IPS DF 19.7 (cell line): ENCODE measurements around the gene COL5A1.

Experiments
- DNase-seq: peaks from one replicate; pipeline ENCODE4 v3.0.0-alpha.2; 2013; ENCODE audit warnings: low read depth, low spot score

Gene COL5A1

DNA sequence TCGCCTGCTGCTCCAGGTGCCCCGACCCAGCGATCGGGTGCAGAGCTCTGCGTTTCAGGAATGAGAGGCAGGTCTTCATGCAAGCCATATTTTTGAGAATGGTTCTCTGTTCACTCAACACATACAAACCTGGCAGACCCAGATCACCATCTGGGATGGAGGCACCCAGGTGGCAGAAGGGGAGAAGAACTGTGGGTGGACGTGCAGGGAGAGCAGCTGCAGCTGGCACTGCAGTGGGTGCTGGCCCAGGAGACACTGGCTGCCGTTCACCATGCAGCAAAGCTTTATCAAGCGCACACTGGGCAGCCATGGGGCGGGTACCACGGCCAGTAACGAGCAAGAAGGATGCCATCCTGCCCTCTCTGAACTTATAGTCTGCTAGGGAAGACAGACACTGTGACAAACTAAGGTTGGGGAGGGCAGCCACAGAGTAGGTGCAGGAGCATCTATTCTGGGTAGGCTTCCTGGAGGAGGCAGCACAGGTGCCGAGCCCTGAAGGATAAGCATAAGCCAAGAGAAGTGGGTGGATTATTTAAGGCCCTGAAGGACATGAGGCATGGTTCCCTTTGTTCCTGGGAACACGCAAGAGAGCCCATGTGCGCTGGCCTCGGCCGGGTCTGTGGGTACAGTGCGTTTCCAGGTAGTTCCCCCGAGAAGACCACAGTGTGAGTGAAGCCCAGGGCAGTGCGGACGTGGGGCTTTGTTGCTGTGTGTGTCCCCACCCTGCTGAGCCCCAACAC lies 192.8 kb downstream of the COL5A1 start:
- DNase-seq = no peak

DNA sequence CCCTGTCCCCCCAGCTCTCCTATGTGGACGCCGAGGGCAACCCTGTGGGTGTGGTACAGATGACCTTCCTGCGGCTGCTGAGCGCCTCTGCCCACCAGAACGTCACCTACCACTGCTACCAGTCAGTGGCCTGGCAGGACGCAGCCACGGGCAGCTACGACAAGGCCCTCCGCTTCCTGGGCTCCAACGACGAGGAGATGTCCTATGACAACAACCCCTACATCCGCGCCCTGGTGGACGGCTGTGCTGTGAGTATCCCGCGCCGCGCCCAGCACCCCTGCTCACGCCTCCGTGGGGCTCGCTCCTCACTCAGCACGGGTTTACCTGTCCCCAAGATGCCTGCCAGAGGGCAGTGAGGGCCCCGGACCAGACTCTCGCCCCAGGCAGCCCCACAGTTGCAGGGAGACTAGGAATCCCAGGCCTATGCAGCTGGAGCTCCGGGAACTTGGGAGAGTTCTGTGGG lies 193.4 kb downstream of the COL5A1 start:
- DNase-seq = no peak

DNA sequence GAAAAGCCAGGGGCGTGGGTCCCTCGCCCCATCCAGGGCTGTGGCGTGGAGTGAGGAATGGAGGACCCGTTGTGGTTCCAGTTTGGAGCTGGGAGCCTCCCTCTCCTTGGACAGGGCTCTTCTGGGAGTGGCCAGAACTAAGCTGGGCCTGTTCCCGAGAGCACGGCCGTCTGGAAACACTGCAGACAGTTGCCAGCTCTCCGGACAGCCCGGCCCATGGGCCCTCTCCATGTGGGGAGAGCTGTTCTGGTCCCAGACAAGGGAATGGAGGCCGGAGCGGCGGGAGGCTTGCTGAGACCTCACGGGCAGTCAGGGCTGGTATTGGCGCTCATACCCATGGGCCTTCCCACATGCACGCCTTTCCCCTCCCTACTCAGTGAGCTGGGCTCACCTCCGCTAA lies 193.8 kb downstream of the COL5A1 start:
- DNase-seq = no peak

DNA sequence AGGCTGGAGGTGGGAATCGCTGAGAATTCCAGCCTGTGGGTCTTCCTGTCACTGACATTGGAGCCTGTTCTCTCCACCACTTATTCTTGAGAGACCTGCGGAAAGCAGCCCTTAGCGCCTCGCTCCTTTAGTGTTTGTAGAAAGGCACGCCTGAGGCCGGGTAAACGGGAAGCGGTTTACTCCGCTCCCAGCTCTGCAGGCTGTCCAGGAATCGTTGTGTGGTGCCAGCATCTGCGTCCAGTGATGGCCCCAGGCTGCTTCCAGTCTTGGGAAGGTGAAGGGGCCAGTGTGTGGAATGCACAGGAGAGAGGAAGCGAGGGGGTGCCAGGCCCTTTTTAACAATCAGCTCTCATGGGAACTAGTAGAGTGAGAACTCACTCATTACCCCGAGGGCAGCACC lies 194.4 kb downstream of the COL5A1 start:
- DNase-seq = no peak

DNA sequence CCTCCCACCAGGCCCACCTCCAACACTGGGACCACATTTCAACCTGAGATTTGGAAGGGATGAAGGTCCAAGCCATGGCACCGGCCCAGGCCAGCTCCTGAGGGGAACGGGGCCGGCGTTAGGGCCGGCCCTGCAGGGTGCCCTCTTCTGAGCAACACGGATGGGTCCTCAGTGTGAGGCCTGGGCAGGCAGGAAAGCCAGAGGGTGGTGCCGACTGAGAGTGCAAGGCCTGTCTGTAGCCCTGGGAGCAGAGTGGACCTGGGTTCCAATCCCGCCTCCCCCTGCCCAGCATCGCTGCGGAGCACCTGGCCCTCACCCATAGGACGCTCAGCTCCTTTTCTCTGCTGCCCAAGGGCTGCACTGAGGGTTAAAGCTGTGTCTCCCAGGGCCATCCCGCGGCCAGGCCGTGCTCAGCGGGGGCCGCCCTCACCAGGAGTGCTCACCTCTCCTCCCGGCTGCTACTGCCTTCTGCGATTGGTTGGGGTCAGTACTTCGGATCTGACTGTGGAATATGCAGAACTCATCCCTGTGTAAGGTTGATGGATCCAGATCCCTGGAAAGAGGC lies 194.9 kb downstream of the COL5A1 start:
- DNase-seq = no peak

DNA sequence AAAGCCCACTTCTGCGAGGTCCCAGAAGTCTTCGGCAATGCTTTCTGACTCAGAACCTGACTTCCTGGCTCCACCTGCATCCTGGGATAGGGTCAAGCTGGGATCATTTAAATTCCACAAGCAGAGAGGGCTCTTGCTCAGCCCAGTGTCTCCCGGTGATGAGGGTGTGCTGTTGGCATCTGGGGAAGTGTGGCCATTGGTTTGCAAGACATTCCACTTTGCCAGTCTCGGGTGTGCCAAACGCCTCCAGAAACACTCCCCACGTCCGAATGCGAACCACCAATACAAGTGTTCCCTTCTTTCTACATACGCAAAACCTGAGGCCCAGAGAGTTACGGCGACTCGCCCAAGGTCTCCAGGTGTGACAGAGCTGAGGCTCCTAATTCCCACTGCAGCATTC lies 195.9 kb downstream of the COL5A1 start:
- no peak for DNase-seq

DNA sequence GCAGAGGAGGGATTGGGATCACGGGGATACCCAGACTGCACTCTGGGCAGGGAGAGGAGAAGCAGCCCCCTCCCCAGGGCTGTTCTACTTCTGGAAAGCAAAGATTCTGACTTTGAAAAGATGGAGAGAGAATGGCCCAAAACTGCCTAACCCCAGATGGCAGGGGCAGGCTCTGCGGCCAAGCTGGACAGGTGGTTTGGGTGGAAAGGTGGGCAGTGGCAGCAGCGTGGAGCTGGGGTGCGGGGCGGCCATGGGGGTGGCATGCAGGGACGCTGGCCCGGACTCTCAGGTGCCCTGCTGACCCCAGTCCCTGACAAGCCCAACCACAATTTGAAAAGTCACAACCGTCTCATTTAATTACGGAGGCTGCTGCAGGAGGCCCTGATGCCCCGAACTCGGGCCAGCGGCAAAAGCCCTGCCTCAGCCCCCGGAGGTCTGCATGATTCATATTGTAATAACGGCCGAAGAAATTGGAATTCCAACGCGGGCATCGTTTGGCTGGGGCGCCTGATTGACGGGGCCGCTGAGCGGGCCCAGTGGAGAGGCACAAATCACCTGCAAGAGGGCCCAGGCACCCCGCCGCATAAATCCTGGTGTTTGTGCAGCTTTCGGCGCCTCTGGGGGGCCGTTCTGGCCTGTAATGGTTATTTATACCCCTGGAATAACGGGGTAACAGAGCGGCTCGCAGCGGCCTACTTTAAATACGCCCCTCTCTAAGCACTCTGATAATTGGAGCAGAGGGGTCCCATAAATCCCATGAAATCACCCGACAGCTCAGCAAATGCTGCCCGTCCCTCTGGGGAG lies 197.2 kb downstream of the COL5A1 start:
- no peak for DNase-seq

DNA sequence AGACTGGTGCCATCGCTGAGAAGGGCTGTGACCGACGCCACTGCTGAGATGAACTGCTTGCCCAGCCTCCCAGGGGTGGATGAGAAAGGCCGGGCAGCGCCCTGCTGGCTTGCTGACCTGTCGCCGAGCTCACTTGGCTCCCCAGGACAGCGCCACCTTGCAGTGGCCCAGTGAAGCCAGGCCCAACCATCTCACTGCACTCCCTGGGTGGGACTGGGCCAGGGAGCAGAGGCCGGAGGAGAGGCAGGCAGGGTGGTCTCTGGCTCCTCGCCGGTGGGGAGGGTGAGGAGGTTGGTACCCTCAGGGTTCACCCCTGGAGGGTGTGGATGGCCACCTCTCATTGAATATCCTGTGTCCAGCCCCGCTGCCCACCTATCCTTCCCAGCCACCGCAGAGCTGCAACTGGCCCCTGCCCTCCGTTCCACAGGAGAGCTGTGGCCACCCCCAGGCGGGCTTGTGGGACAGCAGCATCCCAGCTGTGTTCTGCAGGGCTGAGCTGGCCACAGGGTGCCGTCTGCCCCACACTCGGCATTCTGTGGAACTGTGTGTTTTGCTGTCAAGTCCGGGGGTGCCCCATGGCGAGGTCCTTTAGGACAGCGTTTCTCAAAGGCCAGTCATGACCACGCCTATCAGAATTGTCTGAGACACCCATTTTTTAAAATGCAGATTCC lies 198.0 kb downstream of the COL5A1 start:
- peak; percentile 3 for DNase-seq

DNA sequence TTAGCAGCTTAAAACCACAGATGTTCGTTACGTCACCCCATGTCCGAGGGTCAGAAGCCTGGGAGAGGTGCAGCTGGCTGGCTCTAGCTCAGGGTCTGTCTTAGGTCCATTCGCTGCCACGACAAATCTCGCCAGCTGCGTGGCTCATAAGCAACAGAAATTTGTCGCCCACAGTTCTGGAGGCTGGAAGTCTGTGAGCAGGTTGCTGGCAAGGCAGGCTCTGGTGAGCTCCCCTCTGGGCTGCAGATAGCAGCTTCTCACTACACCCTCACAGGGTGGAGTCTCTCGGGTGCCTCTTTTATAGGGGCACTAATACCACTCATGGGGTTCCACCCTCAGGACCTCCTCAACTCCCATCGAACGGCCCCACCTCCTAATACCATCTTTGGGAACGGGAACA lies 198.9 kb downstream of the COL5A1 start:
- no peak for DNase-seq

DNA sequence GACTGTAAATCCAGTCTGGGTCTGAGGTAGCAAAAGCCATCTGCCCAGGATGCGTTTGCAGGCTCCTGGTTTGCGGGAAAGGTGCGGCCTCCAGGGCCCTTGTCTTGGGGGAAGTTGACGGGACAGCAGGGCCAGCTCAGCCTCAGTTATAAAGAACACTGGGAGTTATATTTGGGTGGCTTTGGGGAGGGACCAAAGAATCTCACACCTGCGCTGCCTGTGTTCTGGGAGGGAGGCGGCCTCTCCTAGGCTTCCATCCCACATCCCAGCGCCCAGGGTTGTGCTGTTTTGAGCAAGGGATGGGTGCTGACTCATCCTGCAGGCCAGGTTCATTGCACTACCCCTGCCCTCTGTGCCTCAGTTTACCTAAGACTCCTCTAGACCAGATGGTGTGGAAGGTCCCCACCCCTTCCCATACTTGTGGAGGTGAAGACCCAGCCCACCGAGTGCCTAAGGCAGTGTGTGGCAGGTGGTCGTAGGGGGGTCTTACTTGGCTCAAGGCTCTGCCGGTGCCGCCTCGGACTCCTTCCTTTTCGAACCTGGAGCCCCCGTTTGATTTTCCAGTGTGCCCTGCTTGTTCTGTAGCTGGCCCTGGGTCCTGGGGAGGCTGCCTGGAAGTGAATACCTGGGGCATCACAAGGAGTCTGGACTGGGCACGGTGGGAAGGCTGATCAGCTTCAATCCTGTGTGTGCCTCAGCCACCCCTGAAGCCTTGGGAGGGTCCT lies 199.7 kb downstream of the COL5A1 start:
- DNase-seq = no peak

DNA sequence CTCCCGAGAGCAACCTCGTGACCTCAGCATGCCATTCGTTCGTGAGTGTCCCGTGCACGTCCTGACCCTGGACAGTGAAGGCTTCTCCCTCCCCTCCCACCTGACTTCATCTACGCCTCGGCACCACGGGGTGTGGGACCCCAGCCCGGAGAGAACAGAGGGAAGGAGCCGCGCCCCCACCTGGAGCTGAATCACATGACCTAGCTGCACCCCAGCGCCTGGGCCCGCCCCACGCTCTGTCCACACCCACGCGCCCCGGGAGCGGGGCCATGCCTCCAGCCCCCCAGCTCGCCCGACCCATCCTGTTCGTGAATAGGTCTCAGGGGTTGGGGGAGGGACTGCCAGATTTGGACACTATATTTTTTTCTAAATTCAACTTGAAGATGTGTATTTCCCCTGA lies 200.7 kb downstream of the COL5A1 start:
- DNase-seq = no peak

DNA sequence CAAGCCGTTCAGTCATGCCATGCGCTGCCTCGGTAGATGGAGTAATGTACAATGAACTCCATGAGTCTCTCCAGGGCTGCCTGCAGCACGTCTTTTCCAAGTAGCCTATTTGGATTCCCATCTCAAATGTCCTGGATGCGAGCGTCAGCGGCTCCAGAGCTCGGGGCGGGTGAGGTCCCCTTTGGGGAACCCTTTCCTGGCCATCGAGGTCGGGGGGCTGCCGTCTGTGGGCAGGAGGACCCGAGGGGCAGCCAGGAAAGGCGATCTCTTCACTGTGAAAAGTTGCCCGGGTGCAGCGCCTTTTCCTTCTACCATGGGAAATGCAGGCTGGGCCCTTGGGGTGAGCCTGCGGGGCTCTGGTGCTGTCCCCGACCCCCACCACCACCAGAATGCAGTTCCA lies 202.1 kb downstream of the COL5A1 start:
- no peak for DNase-seq

DNA sequence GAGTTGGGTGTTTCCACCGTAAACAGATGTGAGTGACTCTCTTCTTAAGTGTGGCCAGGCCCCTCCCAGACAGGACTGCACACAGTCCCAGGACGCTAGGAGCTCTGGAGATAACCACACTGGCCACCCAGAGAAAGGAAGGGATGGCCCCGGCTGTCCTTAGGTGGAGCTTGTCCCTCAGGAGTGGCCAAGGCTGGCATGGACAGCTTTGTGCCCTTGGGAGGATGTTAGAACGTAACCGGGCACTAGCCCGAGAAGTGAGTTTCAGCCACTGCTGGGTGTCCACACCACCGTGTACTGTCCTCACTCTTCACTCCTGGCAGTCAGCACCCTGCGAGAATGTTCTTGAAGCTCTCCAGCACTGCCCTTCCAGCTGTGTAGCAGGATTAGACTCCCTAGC lies 203.2 kb downstream of the COL5A1 start:
- DNase-seq = no peak

DNA sequence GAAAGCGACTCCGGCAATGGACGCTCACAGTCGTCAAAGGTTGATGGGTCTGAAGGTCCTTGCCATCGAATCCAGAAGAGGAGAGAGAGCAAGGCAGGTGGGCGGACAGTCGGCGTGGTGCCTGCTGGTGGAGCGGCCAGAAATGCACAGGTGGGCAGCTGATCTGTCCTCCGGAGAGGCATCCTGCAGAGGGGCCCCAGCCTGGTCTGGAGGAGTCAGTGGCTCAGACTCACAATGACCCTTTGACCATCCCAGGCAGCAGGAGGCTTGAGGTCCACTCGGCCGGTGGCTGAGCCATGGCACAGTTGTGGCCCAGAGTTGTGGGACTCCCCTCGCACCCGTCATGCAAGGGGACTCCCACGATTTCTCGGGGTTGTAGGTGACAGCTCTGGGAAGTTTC lies 204.6 kb downstream of the COL5A1 start:
- DNase-seq = no peak

DNA sequence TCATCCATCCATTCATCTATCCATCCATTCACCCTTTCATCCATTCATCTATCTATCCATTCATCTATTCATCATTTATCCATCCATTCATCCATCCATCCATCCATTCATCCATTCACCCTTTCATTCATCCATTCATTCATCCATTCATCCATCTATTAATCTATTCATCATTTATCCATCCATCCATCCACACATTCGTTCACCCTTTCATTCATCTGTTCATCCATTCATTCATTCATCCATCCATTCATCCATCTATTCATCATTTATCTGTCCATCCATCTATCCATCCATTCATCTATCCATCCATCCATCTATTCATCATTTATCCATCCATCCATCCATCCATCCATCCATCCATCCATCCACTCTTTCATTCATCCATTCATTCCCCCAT lies 205.1 kb downstream of the COL5A1 start:
- no peak for DNase-seq

DNA sequence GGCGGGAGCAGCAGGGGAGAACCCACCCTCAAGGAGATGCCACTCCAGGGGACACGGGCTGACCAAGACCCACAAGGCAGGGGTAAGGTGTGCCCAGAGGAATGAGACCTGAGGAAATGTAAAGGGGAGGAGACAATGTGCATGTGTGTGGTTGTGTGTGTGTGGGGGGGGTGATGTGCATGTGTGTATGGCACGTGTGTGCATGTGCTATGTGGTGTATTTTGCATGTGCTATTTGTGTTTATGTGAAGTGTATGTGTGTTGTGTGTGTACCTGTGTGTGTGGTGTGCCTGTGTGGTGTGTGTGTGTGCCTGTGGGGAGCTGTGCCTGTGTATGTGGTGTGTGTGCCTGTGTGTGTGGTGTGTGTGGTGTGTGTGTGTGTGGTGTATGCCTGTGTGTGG lies 205.5 kb downstream of the COL5A1 start:
- no peak for DNase-seq

DNA sequence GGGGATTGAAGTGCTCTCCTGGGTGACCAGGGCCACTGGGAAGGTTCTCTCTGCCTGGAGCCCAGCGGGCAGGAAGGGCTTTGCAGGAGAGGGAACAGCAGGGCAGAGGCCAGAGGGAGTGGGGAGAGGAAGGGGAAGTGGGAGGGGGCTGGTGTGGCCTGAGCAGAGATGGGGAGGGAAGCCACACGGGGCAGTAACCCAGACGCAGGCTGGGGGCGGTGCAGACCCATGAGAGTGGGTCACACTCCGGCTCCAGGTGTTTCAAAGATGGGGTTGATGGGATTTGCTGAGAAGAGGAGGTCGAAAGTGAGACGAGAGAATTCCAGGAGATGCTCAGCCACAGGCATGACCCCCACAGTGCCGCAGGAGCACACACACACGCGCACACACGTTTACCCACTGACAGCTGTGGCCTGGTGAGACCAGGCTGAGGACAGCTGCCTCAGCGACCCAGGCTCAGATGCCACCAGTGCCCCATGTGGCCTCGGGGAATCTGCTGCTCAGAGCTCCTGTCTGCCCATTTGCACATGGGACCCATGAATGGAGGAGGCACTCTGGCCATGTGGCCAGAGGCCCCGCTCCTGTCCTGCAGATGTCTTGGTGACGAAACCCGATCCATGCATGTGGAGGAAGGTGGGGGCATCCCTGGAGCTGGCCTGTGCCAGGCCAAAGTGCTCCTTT lies 206.3 kb downstream of the COL5A1 start:
- DNase-seq = no peak

DNA sequence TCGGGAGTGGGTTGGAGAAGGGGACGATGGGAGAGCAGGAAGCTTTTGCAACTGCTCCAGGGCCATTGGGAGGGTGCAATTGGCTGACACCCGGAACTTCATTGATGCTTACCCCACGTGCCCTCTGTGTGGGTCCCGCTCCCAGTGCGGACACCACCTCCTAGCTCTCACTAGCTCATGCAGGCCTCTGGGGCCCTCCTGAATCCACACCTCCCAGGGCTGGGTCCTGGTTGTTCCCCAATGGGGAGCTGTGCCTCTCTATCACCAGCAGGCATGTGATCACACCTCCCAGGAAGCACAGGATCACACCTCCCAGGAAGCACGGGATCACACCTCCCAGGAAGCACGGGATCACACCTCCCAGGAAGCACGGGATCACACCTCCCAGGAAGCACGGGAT lies 206.9 kb downstream of the COL5A1 start:
- no peak for DNase-seq

DNA sequence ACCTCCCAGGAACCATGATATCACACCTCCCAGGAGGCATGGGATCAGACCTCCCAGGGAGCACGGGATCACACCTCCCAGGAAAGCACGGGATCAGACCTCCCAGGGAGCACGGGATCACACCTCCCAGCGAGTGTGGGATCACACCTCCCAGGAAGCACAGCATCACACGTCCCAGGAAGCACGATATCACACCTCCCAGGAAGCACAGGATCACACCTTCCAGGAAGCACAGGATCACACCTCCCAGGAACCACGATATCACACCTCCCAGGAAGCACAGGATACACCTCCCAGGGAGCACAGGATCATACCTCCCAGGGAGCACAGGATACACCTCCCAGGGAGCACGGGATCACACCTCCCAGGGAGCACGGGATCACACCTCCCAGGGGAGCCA lies 209.0 kb downstream of the COL5A1 start:
- DNase-seq = no peak

DNA sequence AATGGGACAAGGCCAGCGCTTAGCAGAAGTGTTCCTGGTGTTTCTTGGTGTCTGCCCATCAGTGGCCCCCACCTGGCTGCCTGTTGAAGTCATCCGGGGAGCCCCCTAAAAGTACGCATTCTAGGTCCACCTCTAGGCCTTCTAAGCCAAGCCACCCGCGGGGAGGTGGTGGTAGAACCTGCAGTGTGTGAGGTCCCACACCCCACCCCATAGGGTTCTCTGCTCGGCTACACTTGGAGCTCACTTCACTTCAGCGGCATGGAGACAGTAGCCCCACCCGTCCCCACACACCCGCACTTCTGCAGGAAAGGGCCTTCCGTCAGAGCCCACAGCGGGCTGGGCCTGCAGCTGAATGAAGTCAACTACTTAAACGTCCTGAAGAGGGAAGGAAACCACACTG lies 209.4 kb downstream of the COL5A1 start:
- DNase-seq = no peak
